Stimulated activated naive CD4-positive, alpha-beta T cell (primary cell): Measurements from ENCODE around the gene THAP11.
"Not testable (repeated sequence)": the region's sequence is repeated elsewhere in the genome, so short reads cannot be mapped to it uniquely, and the experiment has no call there.

Source experiments
- DNase-seq, 6 experiments: peaks; one replicate each; lab custom pipeline; 2025; lab: John Stamatoyannopoulos, UW

The THAP11 gene

DNA sequence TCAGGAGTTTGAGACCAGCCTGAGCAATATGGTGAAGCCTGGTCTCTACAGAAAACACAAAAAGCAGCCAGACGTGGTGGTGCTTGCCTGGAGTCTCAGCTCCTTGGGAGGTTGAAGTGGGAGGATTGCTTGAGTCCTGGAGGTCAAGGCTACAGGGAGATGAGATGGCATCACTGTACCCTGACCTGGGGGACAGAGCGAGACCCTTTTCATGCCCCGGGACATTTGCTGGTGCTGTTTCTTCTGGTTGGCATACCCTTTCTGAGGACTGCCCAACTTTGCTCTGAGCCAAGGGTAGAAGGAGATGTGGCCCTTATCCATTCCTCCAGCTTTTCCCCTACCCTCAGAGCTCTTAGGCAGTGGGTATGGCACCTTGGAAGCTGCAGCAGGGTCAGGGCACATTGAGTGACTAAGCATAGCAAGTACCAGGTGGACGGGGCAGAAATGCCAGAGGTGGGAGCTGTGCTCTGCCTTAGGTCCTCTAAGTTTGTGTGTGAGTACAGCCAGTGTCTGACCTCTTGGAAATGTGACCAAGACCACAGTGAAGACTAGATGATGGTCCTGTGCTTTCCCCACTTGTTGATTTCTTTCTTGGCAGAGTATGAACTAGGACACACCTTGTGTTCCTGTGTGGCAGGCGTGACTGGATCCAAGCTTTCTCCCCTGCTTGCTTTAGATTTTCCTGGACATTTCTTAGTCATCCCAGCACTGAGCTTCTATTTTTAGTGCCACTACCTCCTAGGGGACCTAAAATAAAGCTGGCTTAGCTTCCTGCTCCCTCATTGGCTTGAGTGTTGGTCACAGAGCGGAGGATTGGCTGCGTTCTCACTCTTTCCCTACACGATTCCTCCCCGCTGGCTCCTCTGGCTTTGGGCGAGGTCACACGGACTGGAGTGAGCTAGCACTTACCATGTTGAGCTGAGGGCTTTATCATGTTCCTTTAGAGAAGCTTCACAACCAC is 20.8 kb downstream of the THAP11 start:
- no peak for DNase-seq

DNA sequence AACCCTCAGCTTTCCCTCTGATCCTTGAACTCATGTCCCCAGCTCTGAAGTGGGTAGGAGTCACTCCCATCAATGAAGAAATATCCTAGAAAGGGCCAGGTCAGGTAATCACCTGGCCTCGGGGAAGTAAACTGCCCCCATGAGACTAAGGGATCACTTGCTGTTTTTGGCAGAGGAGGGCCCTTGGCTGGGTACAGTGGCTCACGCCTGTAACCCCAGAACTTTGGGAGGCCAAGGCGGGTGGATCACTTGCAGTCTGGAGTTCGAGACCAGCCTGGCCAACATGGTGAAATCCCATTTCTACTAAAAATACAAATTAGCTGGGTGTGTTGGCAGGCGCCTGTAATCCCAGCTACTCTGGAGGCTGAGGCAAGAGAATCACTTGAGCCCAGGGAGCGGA is 21.9 kb downstream of the THAP11 start:
- DNase-seq: not testable (repeated sequence)

DNA sequence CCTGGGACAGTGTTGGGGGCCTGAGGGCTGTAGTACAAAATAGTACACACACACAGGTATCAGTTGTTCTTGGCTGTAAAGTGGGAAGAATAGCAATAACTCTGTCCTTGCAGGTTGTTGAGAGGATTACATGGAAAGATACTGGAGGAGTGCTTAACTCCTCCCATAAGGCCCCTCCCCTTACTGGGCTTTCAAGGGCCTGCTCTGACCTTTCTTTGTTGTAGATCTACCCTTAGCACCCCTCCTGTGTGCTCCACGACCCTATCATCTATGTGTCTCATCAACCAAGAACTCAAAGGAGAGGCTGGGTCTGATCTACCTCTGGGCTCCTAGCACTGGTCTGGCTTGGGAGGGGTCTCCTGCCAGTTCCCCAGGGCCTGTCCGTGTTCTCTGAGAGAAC is 22.5 kb downstream of the THAP11 start:
- no peak for DNase-seq

DNA sequence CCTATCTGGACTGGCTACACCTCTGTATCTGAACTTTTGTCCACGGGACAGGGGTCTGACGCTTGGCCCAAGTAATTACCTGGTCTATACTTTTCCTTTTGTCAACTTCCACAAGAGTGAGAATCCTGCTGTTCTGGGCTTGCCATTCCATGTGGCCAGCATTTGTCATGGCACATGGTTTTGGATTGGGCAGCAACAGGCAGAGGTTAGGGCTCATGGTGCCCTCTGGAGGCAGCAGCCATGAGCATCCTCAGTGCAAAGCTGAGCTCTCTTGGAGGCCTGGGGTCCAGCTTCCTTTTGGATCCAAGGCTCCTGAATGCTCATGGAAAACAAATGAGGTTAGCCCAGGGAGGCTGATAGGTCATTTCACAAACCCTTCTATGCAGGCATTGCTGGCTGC is 23.2 kb downstream of the THAP11 start:
- peak in 2 of 6 experiments; percentile 8 to 12 for DNase-seq

DNA sequence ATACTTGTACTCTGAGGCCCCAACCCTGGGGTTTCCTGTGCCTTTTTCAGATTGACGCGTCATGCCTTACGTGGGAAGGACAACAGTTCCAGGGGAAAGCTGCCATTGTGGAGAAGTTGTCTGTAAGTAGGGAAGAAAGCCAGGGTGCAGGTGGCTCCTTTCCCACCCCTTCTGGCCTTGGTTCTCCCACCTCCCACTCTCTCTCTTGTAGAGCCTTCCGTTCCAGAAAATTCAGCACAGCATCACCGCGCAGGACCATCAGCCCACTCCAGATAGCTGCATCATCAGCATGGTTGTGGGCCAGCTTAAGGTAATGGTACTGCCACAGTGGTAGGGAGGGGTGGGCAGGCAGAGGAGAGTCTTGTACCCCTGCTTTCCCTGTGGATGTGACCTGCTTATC is 26.2 kb downstream of the THAP11 start:
- no peak for DNase-seq

DNA sequence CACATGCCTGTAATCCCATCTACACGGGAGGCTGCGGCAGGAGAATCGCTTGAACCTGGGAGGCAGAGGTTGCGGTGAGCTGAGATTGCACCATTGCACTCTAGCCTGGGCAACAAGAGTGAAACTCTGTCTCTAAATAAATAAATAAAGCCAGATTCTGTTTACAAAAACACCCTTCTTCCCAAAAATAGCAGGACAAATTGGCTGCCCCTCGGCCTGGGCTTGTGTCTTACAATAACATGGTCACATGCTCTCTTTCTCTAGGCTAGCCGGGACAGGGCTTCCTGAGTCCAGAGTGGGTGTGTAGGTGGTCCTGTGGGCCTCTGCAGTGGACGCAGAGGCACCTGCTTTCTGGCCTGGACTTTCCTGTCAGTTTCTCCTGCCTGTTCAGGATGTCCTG is 27.5 kb downstream of the THAP11 start:
- no peak for DNase-seq

DNA sequence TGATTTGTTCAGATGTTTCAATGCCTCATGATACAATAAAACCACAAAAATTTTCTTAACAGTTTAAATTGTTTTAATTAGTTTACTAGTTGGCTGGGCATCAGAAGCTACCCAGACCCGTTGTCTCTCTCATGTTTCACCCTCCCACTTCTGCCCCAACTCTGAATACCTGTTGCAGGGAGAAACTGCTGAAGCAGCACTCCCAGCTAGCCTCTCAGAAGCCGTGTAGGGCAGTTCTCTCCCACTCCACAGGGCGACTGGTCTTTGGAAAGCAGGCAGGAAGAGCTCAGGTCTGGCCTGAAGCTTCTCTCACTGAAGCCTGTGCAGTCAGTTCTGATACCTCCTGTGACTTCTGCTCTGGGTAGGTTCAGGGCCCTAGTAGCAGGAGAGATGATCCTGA is 29.1 kb downstream of the THAP11 start:
- DNase-seq: no peak

DNA sequence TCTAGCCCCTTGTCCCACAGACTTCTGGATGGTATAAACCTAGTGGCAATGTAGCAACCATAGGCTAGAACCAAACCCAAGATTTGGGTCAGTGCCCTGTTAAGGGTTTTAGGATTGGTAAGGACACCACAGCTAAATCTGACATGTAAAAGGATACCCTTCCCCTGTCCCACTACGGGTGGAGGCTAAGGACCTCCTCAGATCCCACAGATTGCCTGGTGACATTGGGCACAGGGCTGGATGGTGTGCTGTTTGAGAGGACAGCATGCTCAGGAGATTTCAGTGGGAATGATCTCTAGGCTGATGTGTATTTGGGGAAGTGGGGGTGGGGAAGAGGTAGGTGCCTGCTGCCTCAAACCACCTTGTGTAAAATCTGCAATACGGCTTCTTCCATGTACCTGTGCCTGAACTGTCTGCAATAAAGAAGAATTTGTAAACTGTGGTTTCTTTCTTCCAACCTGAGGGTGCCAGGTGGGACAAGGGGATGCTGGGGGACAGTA is 30.1 kb downstream of the THAP11 start:
- no peak for DNase-seq

DNA sequence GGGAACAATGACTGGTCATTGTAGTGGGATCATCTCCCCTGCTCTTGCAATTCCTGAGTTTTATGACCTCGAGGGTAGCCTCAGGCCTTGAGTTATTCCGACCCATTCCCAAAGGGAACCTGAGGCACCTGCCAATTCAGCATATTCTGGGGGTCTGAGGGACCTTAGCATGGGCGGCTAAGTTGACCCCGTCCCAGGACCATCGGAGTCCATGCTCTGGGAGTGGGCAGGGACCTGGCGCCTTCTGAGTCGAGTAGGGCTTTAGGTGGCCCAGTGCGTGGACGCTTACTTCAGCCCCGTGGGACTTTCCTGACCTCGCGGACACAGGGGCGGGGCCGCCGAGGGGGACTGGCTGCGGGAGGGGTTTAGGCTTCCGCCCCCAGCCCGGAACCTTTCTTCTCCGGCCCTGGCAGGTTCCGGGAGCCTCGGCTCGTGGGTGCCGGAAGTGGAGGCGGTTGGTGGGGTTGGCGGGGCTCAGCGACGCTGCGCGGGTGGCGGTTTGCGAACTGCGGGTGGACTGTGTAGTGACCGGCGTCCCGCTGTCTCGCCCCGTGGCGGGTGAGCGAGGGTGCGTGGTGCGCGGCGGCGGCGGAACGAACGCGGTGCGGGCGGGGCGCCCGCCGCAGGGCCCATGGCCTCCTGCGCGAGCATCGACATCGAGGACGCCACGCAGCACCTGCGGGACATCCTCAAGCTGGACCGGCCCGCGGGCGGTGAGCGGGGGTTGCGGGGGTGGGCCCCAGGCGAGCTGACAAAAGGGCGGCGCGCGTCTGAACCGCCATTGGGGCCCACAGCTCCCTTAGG is 30.7 kb downstream of the THAP11 start, which contains the start of gene EDC4:
TSS of gene EDC4 (plus strand) at position 422 of the 804 bp plus-strand sequence. CDS start at position 632, 210 bp downstream.
- DNase-seq: peak; percentile 67 to 87 (median 83)

DNA sequence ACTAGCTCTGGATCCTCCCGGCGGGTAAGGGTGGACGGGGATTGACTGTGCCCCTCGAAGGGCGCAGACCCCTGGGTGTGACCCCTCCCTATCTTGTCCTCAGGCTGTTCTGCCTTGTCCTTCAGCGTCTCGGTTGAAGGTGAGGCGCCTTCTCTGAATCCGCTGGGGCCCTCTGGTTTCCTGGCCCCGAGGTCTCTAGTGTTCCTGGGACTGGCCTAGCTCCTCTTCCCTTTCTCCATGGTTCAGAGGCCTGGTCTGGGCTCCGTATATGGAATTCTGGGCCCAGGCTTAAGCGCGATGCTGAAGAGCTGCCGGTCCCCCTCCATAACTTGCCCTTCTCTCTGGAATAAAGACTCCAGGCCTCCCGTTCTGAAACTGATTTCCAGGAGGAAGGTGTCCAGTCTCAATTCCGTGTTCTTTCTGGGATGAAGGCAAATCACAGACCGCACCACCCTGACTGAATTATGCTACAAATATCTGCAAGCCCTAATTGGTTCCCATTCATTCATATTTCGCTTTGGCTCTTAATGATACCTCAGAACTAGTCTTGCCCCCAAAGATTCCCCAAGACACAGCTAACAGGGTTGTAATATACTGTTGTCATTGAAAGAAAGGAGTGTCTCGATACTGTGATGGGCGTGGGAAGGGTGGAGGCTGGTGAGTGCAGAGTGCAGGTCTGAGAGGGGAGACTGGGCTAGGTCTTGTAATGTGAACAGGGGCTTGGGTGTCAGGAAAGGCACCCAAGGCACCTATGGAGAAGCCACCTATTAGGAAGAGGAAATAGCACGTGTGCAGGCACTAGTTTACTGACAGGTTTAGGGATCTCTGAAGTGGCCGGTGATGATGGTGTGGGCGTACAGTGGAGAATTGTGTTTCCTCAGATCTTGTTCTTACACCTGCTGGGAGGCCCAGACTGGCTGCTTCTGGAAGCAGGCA is 31.6 kb downstream of the THAP11 start:
- DNase-seq: no peak

DNA sequence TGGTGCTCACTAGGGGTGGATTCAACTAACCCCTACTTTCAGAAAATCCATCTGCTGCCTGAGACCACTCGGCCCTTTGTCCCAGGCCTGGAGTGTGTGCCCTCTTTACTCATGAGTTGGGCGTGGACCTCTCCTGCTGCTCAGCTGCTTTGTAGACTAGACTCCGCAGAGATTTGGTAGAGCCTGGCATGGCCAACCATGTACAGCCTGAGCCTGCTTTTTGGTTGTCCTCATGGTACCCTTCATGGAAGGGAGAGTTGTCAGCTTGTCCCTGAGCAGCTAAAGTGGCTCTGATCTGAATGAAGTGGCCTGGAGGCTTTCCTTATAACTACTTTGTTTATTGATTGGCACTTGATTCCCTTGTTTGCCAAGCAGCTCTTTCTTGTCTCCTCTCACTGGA is 32.3 kb downstream of the THAP11 start:
- DNase-seq: no peak

DNA sequence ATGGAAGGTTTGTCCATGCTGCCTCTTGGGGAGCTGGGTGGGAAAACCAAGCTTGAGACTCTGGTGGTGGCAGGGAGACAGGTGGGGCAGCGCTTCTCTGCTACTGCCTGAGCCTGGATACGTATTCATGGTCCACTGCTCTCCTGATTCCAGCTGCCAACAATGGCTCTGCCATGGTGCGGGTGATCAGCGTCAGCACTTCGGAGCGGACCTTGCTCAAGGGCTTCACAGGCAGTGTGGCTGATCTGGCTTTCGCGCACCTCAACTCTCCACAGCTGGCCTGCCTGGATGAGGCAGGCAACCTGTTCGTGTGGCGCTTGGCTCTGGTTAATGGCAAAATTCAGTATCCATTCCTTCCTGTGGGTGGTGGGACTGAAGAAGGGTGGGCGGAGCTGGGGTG is 34.9 kb downstream of the THAP11 start:
- no peak for DNase-seq

DNA sequence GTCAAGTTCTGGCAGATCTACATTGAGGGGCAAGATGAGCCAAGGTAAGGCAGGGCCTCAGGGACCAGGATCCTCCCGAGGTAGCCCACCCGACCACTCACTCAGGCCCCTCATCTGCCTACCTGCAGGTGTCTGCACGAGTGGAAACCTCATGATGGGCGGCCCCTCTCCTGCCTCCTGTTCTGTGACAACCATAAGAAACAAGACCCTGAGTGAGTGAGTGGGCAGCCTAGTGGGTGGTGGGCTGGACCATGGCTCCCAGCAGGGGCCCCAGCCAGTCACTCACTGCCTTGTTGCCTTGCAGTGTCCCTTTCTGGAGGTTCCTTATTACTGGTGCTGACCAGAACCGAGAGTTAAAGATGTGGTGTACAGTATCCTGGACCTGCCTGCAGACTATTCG is 36.1 kb downstream of the THAP11 start:
- no peak for DNase-seq

DNA sequence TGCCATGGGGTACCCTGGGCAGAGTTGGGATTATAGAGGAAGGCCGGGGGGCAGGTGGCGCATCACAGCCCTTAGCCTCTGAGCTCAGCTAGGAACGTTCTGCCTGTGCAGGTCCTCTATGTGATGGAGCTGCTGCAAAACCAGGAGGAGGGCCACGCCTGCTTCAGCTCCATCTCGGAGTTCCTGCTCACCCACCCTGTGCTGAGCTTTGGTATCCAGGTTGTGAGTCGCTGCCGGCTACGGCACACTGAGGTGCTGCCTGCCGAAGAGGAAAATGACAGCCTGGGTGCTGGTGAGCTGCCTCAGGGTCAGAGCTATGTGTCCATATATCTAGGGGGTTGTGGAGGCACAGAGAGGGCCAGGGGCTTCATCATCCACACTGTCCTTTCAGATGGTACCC is 36.7 kb downstream of the THAP11 start:
- no peak for DNase-seq

DNA sequence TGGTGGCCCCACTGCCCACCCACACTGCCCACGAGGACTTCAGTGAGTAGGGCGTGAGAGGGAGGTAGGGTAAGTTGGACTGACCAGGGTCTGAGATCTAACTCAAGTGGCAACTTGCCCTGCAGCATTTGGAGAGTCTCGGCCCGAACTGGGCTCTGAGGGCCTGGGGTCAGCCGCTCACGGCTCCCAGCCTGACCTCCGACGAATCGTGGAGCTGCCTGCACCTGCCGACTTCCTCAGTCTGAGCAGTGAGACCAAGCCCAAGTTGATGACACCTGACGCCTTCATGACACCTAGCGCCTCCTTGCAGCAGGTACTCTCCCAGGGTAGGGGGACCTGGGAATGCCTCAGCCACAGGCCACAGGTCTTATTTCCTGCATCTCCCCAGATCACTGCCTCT is 37.3 kb downstream of the THAP11 start:
- no peak for DNase-seq

DNA sequence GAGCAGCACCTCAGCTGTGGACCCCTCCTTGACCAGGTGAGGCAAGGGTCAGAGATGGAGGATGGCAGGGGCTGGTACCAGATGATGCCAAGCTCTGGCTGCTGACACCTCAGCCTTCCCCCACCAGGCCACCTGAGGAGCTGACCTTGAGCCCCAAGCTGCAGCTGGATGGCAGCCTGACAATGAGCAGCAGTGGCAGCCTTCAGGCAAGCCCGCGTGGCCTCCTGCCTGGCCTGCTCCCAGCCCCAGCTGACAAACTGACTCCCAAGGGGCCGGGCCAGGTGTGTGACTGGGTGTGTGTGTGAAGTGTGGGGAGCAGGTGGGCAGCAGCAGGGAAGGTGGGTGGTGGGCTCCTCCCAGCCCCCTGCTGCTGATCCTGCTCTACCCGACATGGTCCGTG is 37.8 kb downstream of the THAP11 start:
- no peak for DNase-seq

DNA sequence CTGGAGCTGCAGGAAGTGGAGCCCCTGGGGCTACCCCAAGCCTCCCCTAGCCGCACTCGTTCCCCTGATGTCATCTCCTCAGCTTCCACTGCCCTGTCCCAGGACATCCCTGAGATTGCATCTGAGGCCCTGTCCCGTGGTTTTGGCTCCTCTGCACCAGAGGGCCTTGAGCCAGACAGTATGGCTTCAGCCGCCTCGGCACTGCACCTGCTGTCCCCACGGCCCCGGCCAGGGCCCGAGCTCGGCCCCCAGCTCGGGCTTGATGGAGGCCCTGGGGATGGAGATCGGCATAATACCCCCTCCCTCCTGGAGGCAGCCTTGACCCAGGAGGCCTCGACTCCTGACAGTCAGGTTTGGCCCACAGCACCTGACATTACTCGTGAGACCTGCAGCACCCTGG is 38.5 kb downstream of the THAP11 start:
- DNase-seq: no peak

DNA sequence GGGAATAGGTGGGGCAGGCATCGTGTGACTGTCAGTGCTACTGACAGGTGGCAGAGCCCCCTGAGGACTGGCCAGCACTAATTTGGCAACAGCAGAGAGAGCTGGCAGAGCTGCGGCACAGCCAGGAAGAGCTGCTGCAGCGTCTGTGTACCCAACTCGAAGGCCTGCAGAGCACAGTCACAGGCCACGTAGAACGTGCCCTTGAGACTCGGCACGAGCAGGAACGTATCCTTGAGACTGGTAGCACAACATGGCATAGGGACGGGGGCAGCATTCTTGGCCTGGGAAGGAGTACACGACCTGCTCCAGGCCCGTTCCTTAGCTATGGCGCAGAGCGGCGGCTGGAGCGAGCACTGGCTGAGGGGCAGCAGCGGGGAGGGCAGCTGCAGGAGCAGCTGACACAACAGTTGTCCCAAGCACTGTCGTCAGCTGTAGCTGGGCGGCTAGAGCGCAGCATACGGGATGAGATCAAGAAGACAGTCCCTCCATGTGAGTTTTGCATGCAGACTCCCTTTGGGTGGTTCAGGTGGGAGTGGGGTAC is 39.6 kb downstream of the THAP11 start:
- no peak for DNase-seq

DNA sequence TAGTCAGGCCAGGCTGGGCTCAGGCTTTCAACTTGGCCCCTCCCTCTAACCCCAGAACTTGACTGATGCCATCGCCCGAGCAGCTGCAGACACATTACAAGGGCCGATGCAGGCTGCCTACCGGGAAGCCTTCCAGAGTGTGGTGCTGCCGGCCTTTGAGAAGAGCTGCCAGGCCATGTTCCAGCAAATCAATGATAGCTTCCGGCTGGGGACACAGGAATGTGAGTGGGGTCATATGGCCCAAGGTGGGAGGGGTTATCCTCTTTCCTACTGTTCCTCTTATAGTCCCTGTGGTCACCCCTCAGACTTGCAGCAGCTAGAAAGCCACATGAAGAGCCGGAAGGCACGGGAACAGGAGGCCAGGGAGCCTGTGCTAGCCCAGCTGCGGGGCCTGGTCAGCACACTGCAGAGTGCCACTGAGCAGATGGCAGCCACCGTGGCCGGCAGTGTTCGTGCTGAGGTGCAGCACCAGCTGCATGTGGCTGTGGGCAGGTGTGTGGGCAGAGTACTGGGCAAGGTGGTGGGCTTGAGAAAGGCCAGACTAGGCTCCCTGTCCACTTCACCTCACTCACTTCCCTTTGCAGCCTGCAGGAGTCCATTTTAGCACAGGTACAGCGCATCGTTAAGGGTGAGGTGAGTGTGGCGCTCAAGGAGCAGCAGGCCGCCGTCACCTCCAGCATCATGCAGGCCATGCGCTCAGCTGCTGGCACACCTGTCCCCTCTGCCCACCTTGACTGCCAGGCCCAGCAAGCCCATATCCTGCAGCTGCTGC is 40.4 kb downstream of the THAP11 start:
- no peak for DNase-seq

DNA sequence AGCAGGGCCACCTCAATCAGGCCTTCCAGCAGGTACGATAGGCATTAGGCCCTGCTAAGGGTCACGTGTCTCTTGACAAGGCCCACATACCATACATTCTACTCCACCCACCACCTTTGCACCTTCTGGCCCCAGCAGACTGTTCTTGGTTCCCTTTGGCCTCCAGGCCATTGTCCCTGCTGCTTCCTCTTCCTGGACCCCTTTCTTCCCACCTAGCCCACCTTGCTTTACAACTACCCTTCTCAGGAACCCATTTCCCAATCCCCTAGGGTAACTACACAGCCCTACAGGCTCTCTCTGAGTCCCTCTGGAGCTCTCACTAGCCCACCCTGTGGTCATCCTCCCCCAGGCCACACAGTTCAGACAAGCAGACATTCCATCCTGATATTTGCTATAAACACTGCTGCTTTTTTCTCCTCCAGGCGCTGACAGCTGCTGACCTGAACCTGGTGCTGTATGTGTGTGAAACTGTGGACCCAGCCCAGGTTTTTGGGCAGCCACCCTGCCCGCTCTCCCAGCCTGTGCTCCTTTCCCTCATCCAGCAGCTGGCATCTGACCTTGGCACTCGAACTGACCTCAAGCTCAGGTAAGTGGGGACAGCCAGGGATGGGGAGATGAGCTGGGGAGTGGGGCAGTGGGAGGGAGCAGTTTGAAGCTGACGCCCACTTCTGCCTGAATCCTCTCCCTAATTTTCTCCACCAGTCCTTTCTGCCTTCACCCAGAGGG is 41.2 kb downstream of the THAP11 start:
- no peak for DNase-seq
